ENCODE data around the gene ANKRD33B. TPM values are rescaled to one million over a fixed set of nuclear protein-coding genes. Genes with fewer than 3 reads are reported as not detected.

Gene ANKRD33B
- total and polyA plus RNA-seq, 2 of the 13 experiments (the other 11 are each of a cell fraction or from before 2014, with no cell fraction given): 0.02 TPM; not detected in 1

- BruUV-seq (replicated peaks): no TSS peak
- TF ChIP-seq KAT2B (IDR thresholded peaks at IDR 0.05; ENCODE audit: borderline replicate concordance, low read depth, low read length): no peak
- TF ChIP-seq MLLT10 (CRISPR knock-in tag; IDR thresholded peaks at IDR 0.05): no peak
- no peak for TF ChIP-seq NFKB2 (CRISPR knock-in tag; IDR thresholded peaks at IDR 0.05; ENCODE audit: borderline replicate concordance)
- no peak for TF ChIP-seq ZNF414 (CRISPR knock-in tag; IDR thresholded peaks at IDR 0.05)
- no peak for TF ChIP-seq SRY (CRISPR knock-in tag; IDR thresholded peaks at IDR 0.05)
- no peak for TF ChIP-seq ARID2 (CRISPR knock-in tag; IDR thresholded peaks at IDR 0.05; ENCODE audit: borderline replicate concordance)
- TF ChIP-seq SP2 (CRISPR knock-in tag; IDR thresholded peaks at IDR 0.05): no peak
- TF ChIP-seq ZC3H13 (CRISPR knock-in tag; IDR thresholded peaks at IDR 0.05): no peak
- no peak for TF ChIP-seq ZNF354B (CRISPR knock-in tag; IDR thresholded peaks at IDR 0.05)
- TF ChIP-seq ZNF496 (CRISPR knock-in tag; IDR thresholded peaks at IDR 0.05; ENCODE audit: insufficient replicate concordance): no peak
- no peak for TF ChIP-seq ZBTB1 (CRISPR knock-in tag; IDR thresholded peaks at IDR 0.05; ENCODE audit: borderline replicate concordance)
- no peak for TF ChIP-seq ZFP36L2 (CRISPR knock-in tag; IDR thresholded peaks at IDR 0.05)
- no peak for TF ChIP-seq ZMAT3 (CRISPR knock-in tag; conservative IDR thresholded peaks at IDR 0.05)
- TF ChIP-seq SNAI1 (CRISPR knock-in tag; IDR thresholded peaks at IDR 0.05; ENCODE audit: borderline replicate concordance): no peak
- no peak for TF ChIP-seq NFAT5 (CRISPR knock-in tag; IDR thresholded peaks at IDR 0.05)
- TF ChIP-seq ZNF572 (CRISPR knock-in tag; IDR thresholded peaks at IDR 0.05): no peak
- no peak for TF ChIP-seq ZMYM4 (CRISPR knock-in tag; IDR thresholded peaks at IDR 0.05)
- TF ChIP-seq ZNF766 (CRISPR knock-in tag; IDR thresholded peaks at IDR 0.05; ENCODE audit: borderline replicate concordance): no peak
- FAIRE-seq (no peak), DNase-seq (ENCODE audit: low spot score) (no peak), ATAC-seq (no peak)
- intact Hi-C loops (cut with micrococcal nuclease; ENCODE audit: unreplicated experiment): no loop called here
- H4K20me1 ChIP-seq (ENCODE audit: insufficient read depth, low read length): no peaks in the 10 kb centered on the region
- WGBS (ENCODE audit: low lambda C conversion rate): 45% methylated on average over 18 of the region's 18 CpGs
- H3K9ac ChIP-seq (ENCODE audit: insufficient read depth, low read depth, low read length): no peak overlapping the region
- no peaks in the 10 kb centered on the region for H3K9me3 ChIP-seq (ENCODE audit: low read length)
- POLR2A ChIA-PET: no interaction called here
- no peaks in the 10 kb centered on the region for H3K4me1 ChIP-seq (ENCODE audit: insufficient read depth, low read length)
- in situ Hi-C loops (cut with HindIII; ENCODE audit: extremely low pct_ligation_motif_present, low pct_unique_long_range_greater_than_20kb): no loop called here
- H3K79me2 ChIP-seq (ENCODE audit: insufficient read depth, low read length): no peaks in the 10 kb centered on the region
- no peak overlapping the region for H3K27ac ChIP-seq (ENCODE audit: extremely low read length, insufficient read depth, low read length)
- H3K27me3 ChIP-seq (ENCODE audit: control insufficient read depth in 1 of 2, insufficient read depth in 2 of 2, low read length in 2 of 2): peaks cover 0 to 3% of the 10 kb centered on the region in 2 experiments; a peak in 1 of 5 replicates
- no peak overlapping the region for H3K4me3 ChIP-seq (replicated peaks in 1 of 3; ENCODE audit: insufficient read depth in 1 of 3, low read depth in 2 of 3, low read length in 3 of 3)
- no peak overlapping the region for H2AFZ ChIP-seq (ENCODE audit: low read length)
- no peak overlapping the region for H3K4me2 ChIP-seq (ENCODE audit: low read depth, low read length)
- CTCF ChIA-PET (ENCODE audit: low intra/inter-chr PET ratio, low total read pairs): no interaction called here
- H3K36me3 ChIP-seq (replicated peaks in 1 of 2; ENCODE audit: control insufficient read depth in 1 of 2, insufficient read depth in 2 of 2, low read length in 2 of 2): no peaks in the 10 kb centered on the region
Observed at GRCh38 chr5:10577371-10578292, 13.8 kb downstream of the ANKRD33B start.
